ENCODE results near the gene SLC24A5. TPM values are rescaled to one million over a fixed set of nuclear protein-coding genes. Genes with fewer than 3 reads are reported as not detected.

SLC24A5 gene
- total RNA-seq, 1 experiment from 2014 or later = not detected

- intact Hi-C loops (cut with micrococcal nuclease; ENCODE audit: unreplicated experiment) (no loop called here), in situ Hi-C loops (cut with HindIII; ENCODE audit: low pct_unique_long_range_greater_than_20kb, low sequenced_read_pairs) (no loop called here)
- DNase-seq (ENCODE audit: low read depth, low spot score) = no peak
- POLR2A ChIA-PET = no interaction called here
- Histone ChIP-seq H3K36me3 (ENCODE audit: control insufficient read depth, insufficient read depth, low read length) (peaks cover 15% of the 10 kb centered on the region), H3K9me3 (ENCODE audit: control insufficient read depth, insufficient read depth, low read depth, low read length) (no peaks in the 10 kb centered on the region), H3K27ac (ENCODE audit: low read length) (no peak overlapping the region), H3K27me3 (ENCODE audit: control insufficient read depth, insufficient read depth, low read length) (no peaks in the 10 kb centered on the region), H3K4me3 (ENCODE audit: low read depth in 2 of 2, low read length in 2 of 2) (no peak overlapping the region), H3K4me1 (ENCODE audit: control insufficient read depth, insufficient read depth, low read length) (no peaks in the 10 kb centered on the region)
- TF ChIP-seq SIN3A (IDR thresholded peaks at IDR 0.05; ENCODE audit: borderline replicate concordance, insufficient read depth, low read depth, low read length) (no peak), REST (IDR thresholded peaks at IDR 0.05; ENCODE audit: insufficient read depth in 1 of 2, low read depth in 2 of 2, low read length in 1 of 2) (no peak), TCF7L2 (IDR thresholded peaks at IDR 0.05; ENCODE audit: low read depth, low read length) (no peak), POLR2AphosphoS5 (IDR thresholded peaks at IDR 0.05; ENCODE audit: low read depth, low read length) (no peak), CTCF (IDR thresholded peaks at IDR 0.05) (no peak)
- no peak for ATAC-seq
- BruUV-seq (replicated peaks) = no TSS peak
- CTCF ChIA-PET = no interaction called here
These were observed 26.6 kb downstream of the SLC24A5 start for GRCh38 chr15:48147358-48147757.

GRCh38 chr15:48149858-48150257, 29.1 kb downstream of the SLC24A5 start:
- H3K9me3 ChIP-seq (ENCODE audit: control insufficient read depth, insufficient read depth, low read depth, low read length) = no peaks in the 10 kb centered on the region
- no peak for TF ChIP-seq CTCF (IDR thresholded peaks at IDR 0.05)
- TF ChIP-seq TCF7L2 (IDR thresholded peaks at IDR 0.05; ENCODE audit: low read depth, low read length) = no peak
- TF ChIP-seq POLR2AphosphoS5 (IDR thresholded peaks at IDR 0.05; ENCODE audit: low read depth, low read length) = no peak
- TF ChIP-seq SIN3A (IDR thresholded peaks at IDR 0.05; ENCODE audit: borderline replicate concordance, insufficient read depth, low read depth, low read length) = no peak
- TF ChIP-seq REST (IDR thresholded peaks at IDR 0.05; ENCODE audit: insufficient read depth in 1 of 2, low read depth in 2 of 2, low read length in 1 of 2) = no peak
- peaks cover 16% of the 10 kb centered on the region; the same call in 1 of the 2 replicates for H3K36me3 ChIP-seq (ENCODE audit: control insufficient read depth, insufficient read depth, low read length)
- in situ Hi-C loops (cut with HindIII; ENCODE audit: low pct_unique_long_range_greater_than_20kb, low sequenced_read_pairs) (no loop called here), intact Hi-C loops (cut with micrococcal nuclease; ENCODE audit: unreplicated experiment) (no loop called here)
- POLR2A ChIA-PET = interaction anchor here (1.2 kb wide), 1 partner anchor 28 kb away, joined by 8 read pairs; the partner anchor contains the start of gene MYEF2
- BruUV-seq (replicated peaks) = no TSS peak
- H3K4me3 ChIP-seq (ENCODE audit: low read depth in 2 of 2, low read length in 2 of 2) = no peak overlapping the region
- no peaks in the 10 kb centered on the region for H3K4me1 ChIP-seq (ENCODE audit: control insufficient read depth, insufficient read depth, low read length)
- CTCF ChIA-PET = no interaction called here
- H3K27ac ChIP-seq (ENCODE audit: low read length) = no peak overlapping the region
- no peaks in the 10 kb centered on the region for H3K27me3 ChIP-seq (ENCODE audit: control insufficient read depth, insufficient read depth, low read length)
- ATAC-seq (no peak), DNase-seq (ENCODE audit: low read depth, low spot score) (no peak)

All from Panc1 (cell line).